Measurements from ENCODE around the gene ZBTB44.
"Not testable (repeated sequence)": the region's sequence is repeated elsewhere in the genome, so short reads cannot be mapped to it uniquely, and the experiment has no call there.

The ZBTB44 gene, protein sequence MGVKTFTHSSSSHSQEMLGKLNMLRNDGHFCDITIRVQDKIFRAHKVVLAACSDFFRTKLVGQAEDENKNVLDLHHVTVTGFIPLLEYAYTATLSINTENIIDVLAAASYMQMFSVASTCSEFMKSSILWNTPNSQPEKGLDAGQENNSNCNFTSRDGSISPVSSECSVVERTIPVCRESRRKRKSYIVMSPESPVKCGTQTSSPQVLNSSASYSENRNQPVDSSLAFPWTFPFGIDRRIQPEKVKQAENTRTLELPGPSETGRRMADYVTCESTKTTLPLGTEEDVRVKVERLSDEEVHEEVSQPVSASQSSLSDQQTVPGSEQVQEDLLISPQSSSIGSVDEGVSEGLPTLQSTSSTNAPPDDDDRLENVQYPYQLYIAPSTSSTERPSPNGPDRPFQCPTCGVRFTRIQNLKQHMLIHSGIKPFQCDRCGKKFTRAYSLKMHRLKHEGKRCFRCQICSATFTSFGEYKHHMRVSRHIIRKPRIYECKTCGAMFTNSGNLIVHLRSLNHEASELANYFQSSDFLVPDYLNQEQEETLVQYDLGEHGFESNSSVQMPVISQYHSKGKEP

DNA sequence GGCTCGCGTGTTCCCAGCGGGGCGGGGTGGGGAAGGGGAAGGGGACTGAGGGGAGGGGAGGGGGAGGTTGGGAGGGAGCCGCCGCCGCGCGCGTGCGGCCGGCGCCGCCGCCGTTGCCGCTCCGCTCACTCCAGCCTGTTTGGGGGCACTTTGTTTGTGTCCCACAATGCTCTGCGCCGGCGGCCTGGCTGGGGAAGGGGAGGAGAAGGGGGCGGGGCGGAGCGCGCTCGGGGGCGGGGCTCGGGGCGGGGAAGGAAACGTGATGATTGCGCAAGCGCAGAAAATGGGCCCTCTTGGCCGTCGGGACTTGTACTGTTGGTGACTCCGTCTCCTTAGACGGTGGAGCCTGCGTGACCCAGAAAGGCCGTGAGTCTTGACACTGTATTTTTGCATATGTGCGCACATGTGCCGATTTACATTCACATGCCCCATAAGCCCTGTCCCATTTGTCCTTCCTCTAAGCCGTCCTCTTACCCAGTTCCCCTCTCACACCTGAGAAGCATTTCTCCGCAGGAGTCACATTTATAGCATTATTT is at the start of gene ZBTB44:
TSS of gene ZBTB44 (minus strand) at position 168 of the 536 bp plus-strand sequence. CDS start 53,044 bp downstream, outside the sequence.
- peak; percentile 86 for DNase-seq (ENCODE audit: low read depth)

DNA sequence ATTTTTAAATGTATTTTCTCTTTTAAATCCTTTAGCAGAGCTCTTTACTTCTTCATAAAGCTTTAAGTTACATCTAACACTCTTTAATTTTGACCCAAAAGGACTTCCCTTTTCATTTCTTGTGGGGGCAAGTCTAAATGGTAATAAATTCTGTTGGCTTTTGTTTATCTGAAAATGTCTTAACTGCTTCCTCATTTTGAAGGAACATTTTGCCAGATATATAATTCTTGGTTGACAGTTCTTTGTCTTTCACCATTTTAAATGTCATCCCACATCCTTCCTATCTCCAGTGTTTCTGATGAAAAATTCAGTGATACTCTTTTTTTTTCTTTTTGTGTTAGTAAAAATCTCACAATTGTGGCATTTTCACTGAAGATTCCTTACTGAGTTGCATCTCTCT is 44.7 kb upstream of the ZBTB44 start:
- no peak for DNase-seq (ENCODE audit: low read depth)

DNA sequence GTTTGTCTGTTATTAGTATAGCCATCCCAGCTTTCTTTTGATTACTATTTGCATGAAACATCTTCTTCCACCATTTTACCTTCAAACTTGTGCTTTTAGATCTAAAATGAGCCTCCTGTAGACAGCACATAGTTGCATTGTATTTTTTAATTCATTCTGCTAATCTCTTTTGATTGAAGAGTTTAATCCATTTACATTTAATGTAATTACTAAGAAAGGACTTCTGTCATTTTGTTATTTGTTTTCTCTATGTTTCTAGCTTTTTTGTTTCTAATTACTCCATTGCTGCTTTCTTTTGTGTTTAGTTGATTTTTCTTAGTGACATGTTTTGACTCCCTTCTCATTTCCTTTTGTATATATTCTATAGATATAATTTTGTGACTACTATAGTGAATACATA is 43.7 kb upstream of the ZBTB44 start:
- DNase-seq (ENCODE audit: low read depth): no peak

DNA sequence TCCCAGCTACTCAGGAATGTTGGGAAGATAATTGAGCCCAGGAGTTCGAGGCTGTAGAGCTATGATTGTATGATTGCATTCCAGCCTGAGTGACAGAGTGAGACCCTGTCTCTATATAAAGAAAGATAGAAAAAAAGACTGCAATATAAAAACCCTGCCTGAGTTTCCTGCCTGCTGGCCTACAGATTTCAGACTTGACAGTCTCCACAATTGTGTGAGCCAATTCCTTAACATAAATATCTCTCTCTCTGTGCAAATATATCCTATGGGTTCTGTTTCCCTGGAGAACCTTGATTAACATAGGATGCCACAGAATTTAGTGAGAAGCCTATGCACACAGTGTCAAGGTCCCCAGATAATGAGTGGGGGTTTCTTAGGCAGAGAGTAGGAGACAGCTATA is 32.5 kb upstream of the ZBTB44 start:
- no peak for DNase-seq (ENCODE audit: low read depth)

DNA sequence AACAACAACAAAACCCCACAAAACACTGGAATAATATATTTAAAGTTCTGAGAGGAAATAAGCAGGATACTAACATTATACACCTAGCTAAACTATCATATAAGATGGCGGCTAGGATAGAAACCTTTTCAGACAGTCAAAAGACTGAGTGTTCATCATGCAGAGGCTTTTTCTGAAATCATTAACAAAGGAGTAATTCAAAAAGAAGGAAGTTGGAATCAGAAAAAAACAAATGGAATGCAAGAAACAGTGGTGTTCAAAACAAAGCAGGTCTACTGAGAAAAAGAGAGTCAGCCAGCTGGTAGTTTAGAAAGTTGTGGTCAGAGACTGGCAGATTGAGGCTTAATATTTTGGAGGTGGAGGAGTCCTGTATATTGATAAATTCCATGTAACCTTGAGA is 30.1 kb upstream of the ZBTB44 start:
- no peak for DNase-seq (ENCODE audit: low read depth)

DNA sequence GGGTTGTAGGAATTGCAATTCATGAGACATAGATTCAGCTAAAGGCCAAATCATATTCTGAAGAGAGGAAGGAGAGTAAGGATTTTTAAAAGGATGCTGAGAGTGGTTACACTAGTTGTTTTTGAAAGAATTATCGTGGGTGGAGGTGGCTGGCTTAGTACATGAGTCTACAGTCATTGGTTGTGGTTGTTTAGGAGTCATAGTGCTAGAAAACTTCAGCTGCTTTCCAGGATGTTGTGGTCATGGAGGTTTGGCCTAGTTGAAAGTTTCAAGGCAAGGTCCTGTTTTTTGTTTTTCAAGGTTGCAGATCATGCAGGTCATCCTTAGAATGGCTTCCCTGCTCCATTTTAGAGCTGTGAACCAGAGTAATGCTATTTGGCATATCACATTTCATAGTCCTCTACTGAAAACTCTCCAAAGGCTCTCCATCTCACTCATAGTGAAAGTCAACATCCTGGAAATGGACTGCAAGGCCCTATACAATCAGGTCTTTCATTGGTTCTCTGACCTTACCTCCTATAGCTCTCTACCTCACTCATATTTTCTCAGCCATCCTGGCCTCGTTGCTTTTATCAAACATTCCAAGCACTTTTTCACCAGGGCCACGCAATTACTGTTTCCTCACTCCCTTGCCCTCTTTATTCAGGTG is 26.1 kb upstream of the ZBTB44 start:
- DNase-seq (ENCODE audit: low read depth): no peak

DNA sequence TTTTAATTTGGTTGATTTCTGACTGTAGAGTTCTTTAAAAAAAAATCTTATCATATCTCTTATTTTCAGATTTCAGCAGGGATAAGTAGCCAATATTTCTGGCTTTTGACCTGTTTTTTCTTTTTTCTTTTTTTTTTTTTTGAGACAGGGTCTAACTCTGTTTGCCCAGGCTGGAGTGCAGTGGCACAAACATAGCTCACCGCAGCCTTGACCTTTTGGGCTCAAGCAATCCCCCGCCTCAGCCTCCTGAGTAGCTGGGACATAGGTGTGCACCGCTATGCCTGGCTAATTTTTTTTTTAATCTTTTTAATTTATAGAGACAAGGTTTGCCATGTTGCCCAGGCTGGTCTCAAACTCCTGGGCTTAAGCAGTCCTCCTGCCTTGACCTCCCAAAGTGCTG is 23.9 kb upstream of the ZBTB44 start:
- no peak for DNase-seq (ENCODE audit: low read depth)

DNA sequence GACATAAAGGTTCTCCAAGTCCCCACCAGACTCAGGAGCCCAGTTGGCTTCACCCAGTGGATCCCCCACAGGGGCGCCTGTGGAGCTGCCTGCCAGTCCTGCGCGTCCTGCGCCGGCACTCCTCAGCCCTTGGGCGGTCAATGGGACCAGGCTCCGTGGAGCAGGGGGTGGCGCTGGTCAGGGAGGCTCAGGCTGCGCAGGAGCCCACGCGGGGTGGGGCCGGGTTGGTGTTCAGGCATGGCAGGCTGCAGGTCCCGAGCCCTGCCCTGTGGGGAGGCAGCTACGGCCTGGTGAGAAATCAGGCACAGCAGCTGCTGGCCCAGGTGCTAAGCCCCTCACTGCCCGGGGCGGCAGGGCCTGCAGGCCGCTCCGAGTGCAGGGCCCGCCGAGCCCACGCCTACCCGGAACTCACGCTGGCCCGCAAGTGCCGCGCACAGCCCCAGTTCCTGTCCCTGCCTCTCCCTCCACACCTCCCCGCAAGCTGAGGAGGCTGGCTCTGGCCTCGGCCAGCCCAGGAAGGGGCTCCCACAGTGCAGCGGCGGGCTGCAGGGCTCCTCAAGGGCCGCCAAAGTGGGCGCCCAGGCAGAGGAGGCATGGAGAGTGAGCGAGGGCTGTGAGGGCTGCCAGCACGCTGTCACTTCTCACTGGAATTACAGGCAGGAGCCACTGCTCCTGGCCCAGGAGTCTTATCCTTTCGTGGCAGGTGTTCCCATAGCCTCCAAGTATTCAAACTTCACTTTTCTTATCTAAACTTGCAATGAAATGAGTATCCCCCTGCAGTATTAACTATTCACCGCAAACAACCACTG is 22.8 kb upstream of the ZBTB44 start:
- DNase-seq (ENCODE audit: low read depth): no peak

DNA sequence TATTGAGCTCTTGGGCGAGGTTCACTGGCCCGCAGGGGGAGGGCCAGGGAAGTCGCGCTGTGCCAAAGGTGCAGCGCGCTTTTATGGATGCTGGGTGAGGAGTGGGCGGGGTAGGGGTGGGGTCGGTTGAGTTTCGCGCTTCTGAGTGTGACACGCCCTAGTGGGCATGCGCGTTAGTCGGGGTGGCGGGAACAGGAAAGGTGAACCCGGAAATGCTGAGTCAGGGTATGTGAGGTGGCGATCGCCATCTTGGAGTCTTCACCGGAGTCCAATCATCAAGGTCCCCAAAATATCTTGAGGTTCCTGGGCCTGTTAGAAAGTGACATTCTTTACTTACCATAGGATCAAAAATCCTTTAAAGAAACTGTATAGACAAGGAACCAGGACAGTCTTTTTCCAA is 16.7 kb upstream of the ZBTB44 start:
- not testable (repeated sequence) for DNase-seq (ENCODE audit: low read depth)

DNA sequence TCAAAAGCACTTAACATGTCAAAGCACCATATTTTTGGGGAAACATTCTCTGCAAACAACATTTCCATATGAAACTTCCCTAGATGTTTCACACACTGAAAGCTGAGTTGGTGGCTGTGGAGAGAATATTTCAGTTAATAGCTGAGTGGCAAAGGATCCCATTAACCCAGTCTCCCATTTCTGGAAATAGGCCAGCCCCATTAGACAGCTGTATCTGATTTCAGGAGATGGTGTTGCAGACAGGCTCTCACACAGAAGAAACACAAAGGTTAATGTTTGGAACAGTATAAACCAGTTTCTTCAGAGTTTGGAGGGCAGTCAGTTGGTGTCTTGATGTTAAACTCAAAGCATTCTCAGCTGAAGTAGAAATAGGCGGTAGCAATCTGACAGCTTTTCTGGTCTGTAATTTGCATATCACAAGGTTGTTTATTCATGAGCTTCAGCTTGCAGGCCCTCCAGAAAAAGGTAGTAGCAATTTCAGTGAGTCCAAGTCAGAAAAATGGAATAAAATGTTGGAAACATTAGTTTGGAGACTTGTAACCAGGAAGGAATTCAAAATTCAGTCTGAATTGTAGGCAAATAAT is 15.5 kb upstream of the ZBTB44 start:
- no peak for DNase-seq (ENCODE audit: low read depth)

DNA sequence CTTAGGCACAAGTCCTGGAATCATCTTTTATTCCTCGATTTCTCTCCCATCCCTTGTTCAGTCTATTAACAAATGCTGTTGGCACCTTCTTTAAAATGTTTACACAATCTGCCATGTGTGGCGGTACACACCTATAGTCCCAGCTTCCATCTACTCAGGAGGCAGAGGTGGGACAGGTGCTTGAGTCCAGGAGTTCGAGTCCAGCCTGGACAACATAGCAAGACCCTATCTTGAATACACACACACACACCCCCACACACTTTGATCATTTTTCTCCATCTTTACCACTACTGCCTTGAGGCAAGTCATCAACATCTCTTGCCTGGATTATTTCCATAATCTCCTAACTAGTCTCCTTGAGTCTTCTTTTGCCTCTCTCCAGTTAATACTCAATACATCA is 13.7 kb upstream of the ZBTB44 start:
- no peak for DNase-seq (ENCODE audit: low read depth)

DNA sequence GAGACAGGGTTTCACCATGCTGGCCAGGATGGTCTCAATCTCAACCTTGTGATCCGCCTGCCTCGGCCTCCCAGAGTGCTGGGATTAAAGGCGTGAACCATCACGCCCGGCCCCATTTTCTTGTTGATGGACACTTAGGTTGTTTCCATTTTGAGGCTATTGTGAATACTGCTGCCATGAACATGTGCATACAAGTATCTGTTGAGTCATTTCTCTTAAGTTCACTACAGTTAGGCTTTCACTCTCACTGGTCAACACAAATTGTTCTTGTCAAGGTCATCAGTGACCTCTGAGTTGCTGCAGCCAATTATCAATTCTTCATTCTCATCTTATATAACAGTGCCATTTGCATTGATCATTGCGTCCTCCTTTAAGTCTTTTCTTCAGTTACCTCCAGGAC is 13.0 kb upstream of the ZBTB44 start:
- DNase-seq (ENCODE audit: low read depth): no peak

DNA sequence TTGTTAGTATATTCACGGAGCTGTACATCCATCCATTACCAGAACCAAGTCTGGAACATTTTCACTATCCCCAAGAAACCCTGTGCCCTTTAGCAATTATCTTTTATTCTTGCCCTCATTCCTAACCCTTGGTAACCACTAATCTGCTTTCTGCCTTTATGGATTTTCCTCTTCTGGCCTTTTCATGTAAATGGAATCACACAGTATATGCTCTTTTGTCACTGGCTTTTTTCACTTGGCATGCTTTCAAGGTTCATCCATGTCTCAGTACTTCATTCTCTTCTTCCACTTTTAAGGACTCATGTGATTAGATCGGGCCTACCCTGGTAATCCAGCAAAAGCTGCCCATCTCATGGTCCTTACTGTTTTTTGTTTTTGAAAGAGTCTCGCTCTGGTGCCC is 11.0 kb upstream of the ZBTB44 start:
- DNase-seq (ENCODE audit: low read depth): no peak

DNA sequence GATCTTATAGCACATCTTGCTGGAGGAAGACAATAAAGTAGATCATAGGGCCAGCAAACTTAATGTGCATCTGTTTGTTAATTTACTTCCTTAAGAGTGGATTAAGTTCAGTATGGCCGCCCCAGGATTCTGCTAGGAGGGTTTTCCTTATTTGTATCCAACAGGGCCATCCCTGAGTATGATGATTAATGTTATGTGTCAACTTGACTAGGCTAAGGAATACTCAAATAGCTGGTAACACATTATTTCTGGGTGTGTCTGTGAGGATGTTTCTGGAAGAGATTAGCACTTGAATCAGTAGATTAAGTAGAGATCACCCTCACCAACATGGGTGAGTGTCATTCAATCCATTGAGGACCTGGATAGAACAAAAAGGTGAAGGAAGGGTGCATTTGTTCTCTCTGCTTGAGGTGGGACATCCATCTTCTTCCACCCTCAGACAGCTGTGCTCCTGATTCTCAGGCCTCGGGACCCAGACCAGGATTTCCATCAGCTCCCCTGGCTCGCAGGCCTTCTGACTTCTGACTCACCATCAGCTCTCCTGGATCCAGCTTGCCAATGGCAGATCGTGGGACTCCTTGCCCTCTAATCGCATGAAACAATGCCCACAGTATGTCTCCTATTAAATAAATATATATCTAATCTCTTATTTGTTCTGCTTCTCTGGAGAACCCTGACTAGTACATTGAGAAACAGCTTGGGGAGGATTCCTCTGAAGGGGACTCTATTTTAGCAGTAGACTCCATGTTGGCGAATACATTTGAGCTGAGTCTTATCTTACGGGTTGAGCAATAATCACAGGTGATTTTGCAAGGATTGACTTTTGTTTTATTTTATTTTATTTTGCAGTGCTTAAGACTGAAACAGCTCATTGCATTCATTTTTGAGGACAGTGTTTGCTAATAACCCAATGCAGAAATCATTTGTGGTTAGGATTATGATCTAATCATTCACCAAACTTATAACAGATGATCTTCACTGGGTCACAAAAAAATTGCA is 9.0 kb upstream of the ZBTB44 start:
- no peak for DNase-seq (ENCODE audit: low read depth)

DNA sequence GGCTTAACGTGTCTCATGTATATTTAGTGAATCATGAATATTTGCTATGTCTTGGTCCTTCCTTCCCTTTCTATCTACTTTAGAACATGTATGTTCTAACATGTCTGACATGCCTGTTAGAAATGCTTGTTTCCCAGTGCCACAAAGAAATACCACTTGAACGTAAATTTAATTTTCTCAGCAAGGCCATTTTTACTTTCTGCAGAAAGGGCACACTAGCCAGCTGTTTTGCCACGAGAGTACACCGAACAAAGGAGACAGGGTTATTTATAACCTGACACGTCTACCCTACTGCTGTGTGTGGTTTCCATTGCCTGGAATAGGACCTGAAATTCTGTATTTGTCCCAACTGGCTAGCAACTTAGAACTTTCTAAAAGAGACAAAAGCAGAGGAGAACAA is 7.4 kb upstream of the ZBTB44 start:
- no peak for DNase-seq (ENCODE audit: low read depth)

DNA sequence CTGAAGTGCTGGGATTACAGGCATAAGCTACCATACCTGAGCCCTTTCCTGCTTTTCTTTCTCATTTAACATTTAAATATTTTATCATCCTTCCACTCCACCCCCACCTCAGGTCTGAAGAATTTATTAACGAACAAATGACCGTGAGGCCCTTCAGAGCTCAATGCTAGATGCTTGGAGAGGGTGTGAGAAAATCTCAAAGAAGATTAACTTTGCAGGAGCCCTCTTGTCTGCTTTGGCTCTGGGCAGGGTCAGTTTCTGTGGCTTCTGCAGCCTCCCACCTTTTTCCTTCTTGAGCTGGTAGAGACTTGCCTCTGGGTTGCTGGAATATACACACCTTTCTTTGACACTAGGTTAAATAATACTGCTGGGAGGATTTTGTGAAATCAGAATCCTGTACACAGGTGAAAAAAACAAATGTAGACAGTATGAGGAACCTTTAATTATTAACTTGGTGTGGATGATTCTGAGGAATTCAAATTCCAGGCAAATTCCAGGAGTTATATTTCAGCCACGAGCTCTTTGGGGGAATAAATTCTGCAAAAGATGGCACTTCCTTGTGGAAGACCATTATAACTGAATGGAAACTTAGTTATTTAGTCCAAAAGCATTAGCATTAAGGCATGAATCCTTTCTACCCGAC is 3.4 kb upstream of the ZBTB44 start:
- no peak for DNase-seq (ENCODE audit: low read depth)

DNA sequence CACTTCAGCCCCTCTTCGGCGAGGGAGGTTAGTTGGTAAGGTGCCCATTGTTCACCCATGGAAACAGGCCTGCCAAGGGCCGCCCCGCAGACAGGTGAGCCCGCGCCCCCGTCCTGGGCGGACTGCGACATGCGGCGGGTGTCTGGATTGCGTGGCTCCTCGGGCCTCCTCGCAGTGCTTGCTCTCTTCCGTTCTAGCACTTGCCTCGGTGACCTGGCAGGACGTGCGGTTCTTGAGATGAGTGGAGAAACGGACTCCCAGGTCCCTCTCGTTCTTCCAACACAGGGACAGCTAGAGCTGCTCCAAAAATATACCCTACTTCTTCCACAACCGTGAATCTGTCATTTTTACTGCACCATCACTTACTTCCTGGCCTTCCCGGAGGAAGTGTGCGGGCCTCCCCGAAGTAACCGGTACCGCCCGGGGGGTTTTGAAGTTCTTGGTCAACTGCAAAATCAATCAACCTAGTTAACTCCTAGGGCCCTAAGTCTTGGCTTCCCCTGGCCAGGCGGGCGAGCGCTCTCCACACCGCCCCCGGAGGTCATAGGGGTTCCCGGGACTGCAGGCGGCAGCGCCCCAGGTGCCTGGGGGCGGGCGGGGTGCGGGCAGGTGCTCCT is 745 bp upstream of the ZBTB44 start:
- peak; percentile 18 for DNase-seq (ENCODE audit: low read depth)

DNA sequence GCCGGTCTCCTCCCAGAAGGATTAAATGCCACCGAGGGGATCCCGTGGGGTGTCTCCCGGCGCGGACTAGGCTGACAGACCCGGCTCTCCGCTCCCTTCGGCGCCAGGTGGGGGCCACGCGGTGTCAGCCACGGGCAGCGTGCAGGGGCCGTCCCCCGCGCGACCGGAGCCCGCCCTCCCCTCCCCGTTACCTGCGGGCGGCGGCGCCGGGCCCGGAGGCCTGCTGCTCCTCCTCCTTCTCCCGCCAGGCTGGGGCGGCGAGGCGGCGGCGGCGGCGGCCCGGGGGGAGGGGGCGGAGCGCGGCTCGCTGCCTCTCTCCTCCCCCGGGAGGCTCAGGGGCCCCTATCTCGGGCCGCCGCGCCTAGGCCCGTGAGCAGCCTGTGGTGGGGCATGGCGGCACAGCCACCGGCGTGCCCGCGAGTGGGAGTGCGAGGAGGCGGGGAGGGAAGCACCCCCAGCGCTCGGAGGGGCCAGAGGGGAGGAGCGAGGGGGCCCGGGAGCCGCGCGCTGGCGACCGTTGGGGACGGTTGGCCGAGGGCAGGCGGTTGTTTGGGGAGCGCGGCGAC is 450 bp downstream of the ZBTB44 start:
- DNase-seq (ENCODE audit: low read depth): peak; percentile 48
